Measurements from ENCODE around the gene ZNF750.

DNA sequence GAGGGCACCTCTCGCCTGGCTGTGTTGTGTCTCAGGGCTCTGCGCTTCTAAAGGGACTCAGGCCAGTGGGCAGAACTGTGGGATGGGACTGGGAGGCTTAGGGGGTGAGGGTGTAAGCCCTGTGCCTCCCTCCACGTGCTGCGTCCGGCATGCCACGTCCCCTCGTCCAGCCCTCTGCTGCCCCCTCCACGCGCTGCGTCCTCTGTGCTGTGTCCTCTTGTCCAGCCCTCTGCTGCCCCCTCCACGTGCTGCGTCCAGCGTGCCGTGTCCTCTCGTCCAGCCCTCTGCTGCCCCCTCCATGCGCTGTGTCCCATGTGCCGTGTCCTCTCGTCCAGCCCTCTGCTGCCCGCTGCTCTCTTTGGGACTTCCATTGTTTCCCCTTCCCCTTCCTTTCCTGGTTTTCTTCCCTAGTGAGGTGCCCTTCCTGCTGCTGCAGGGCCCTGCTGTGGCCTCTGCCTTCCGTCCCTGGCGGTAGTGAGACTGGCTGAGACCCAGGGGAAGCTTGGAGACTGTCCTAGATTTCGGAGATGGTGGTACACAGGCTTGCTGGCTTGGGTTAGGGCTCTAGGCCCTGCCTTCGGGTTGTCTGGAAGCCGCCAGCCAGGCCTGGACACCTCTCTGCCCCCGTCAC lies 6.4 kb upstream of the ZNF750 start:
- TF ChIP-seq, protein P1, sequence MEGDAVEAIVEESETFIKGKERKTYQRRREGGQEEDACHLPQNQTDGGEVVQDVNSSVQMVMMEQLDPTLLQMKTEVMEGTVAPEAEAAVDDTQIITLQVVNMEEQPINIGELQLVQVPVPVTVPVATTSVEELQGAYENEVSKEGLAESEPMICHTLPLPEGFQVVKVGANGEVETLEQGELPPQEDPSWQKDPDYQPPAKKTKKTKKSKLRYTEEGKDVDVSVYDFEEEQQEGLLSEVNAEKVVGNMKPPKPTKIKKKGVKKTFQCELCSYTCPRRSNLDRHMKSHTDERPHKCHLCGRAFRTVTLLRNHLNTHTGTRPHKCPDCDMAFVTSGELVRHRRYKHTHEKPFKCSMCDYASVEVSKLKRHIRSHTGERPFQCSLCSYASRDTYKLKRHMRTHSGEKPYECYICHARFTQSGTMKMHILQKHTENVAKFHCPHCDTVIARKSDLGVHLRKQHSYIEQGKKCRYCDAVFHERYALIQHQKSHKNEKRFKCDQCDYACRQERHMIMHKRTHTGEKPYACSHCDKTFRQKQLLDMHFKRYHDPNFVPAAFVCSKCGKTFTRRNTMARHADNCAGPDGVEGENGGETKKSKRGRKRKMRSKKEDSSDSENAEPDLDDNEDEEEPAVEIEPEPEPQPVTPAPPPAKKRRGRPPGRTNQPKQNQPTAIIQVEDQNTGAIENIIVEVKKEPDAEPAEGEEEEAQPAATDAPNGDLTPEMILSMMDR (IDR thresholded peaks at IDR 0.05; ENCODE audit: low read length), result no peak
- TF ChIP-seq EZH2 (optimal IDR thresholded peaks at IDR 0.05; ENCODE audit: low read depth, low read length) (no peak), EZH2phosphoT487 (IDR thresholded peaks at IDR 0.05; ENCODE audit: low read length) (no peak)

Measured in MM.1S (cell line).